Peyer's patch (tissue), 4 donors: Measurements from ENCODE around the gene RAB1B.

Experiments used
- CTCF ChIP-seq, 6 experiments: fragments of 450-650 bp in 4 of 6; fragments of 200-600 bp in 2 of 6; sonication (generic) in 1 of 6; IDR thresholded peaks; one replicate each; pipeline ENCODE4 v1.5.1; 2017 to 2019; ENCODE audit warnings: antibody characterized with exemption in 6 of 6, mild to moderate bottlenecking in 3 of 6, moderate library complexity in 1 of 6
- POLR2A ChIP-seq, 2 donors: fragments of 450-650 bp; IDR thresholded peaks; one replicate each; pipeline ENCODE4 v1.5.1; 2017; ENCODE audit warnings: antibody characterized with exemption in 2 of 2, mild to moderate bottlenecking in 2 of 2, moderate library complexity in 2 of 2

- TF ChIP-seq CTCF (IDR thresholded peaks at IDR 0.05) (no peak), POLR2A (IDR thresholded peaks at IDR 0.05) (no peak)
Observed at GRCh38 chr11:66317322-66317722, 48.9 kb downstream of the RAB1B start.
